Measurements from ENCODE around the gene RGS3. TPM values are rescaled to one million over a fixed set of nuclear protein-coding genes. Genes with fewer than 3 reads are reported as not detected.

RGS3 gene
- total and polyA plus RNA-seq, 2 donors (not counting 3 experiments of a cell fraction or from before 2014, with no cell fraction given) = 356 to 416 TPM

- peaks cover 77% of the 10 kb centered on the region for H3K4me1 ChIP-seq (ENCODE audit: control insufficient read depth, extremely low read depth, insufficient read depth, low read length)
- intact Hi-C loops (cut with micrococcal nuclease) = no loop called here
- no TSS peak for BruUV-seq (replicated peaks)
Observed at GRCh38 chr9:113596616-113597320, 133.2 kb downstream of the RGS3 start.

DNA sequence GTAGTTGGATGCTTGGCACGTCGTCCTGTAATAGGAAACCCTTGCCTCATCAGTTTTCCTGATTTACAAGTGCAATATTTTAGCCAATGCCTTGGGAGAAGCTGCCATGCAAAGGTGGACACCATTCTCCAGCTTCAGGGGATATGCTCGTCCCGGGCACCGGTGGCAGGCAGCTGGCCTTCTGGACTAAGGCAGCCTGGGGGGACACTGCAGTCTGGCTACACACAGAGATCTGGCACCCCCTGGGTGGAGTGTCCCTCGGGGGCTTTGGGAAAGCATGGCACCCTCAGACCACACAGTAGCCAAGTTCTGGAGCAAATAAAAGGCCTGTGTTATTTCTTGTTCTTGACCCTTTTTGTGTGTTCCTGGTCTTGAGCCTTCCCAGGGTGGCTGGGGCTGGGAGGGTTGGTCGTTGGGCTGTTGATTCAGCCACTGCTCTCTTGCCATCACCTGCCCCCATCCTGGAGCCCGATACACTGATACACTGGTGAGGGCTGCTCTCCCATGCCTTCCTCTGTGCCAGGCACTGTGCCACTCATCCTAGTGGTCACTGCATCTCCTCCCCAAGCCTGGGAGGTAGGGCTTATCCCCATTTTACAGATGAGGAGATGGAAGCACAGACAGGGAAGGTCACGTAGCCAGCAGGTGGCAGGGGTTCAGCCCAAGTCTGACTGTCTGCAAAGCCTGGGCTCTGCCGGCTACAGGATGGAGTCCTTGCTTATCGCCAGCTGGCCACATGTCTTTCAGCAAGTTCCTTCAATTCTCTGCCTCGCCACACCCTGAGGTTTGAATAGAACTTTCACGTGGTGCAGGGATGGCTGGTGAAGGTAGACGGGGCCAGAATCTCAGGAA is 134.1 kb downstream of the RGS3 start:
- H3K27ac ChIP-seq (ENCODE audit: insufficient read depth, low read depth, low read length) = peak overlapping the region; percentile 90
- H3K4me2 ChIP-seq (ENCODE audit: insufficient read depth, low read length) = peak overlapping the region; percentile 63
- no peak overlapping the region for H2AFZ ChIP-seq (ENCODE audit: low read depth, low read length)
- DNase-seq (ENCODE audit: low read depth, low spot score) = no peak
- no peaks in the 10 kb centered on the region for H3K27me3 ChIP-seq (ENCODE audit: control insufficient read depth in 2 of 2, insufficient read depth in 2 of 2, low read length in 2 of 2)
- CTCF ChIA-PET = interaction anchor here (1.5 to 18.1 kb wide), 2 partner anchors 23 to 60 kb away, joined by 5 to 1173 read pairs; no protein-coding TSS in a partner anchor
- peaks cover 24 to 29% of the 10 kb centered on the region in 2 experiments for H3K36me3 ChIP-seq (ENCODE audit: control insufficient read depth in 2 of 2, extremely low read depth in 1 of 2, insufficient read depth in 2 of 2, low read length in 2 of 2)
- peak overlapping the region; percentile 50 for H3K9ac ChIP-seq (replicated peaks; ENCODE audit: extremely low read depth, insufficient read depth, low read length)
- TF ChIP-seq POLR2A (IDR thresholded peaks at IDR 0.05; ENCODE audit: low read depth, low read length) (peak; percentile 18), EZH2 (IDR thresholded peaks at IDR 0.05; ENCODE audit: borderline replicate concordance, low read depth, low read length, severe bottlenecking) (no peak), GATA2 (IDR thresholded peaks at IDR 0.05; ENCODE audit: insufficient read depth, insufficient read length, low read depth, low read length) (no peak), CTCF (IDR thresholded peaks at IDR 0.05; ENCODE audit: extremely low read depth in 1 of 2, insufficient read depth in 1 of 2, low read depth in 1 of 2, low read length in 2 of 2) (peak in 1 of 2 donors; percentile 6)
- TF ChIP-seq, protein P1, sequence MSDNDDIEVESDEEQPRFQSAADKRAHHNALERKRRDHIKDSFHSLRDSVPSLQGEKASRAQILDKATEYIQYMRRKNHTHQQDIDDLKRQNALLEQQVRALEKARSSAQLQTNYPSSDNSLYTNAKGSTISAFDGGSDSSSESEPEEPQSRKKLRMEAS (IDR thresholded peaks at IDR 0.05; ENCODE audit: insufficient read depth, insufficient read length) = no peak
- POLR2A ChIA-PET = interaction anchor here (0.8 to 7.5 kb wide), 6 partner anchors 12 to 58 kb away, joined by 3 to 75 read pairs (median 4); no protein-coding TSS in a partner anchor
- no TSS peak for BruUV-seq (replicated peaks)
- dilution Hi-C loops (cut with MboI; ENCODE audit: extremely low pct_ligation_motif_present, low sequenced_read_pairs) (loop anchor here (10.0 kb wide), 1 partner anchor 57 kb away; no protein-coding TSS in a partner anchor), intact Hi-C loops (cut with micrococcal nuclease) (no loop called here)
- H4K20me1 ChIP-seq (replicated peaks; ENCODE audit: control insufficient read depth, extremely low read depth, insufficient read depth, low read length) = no peaks in the 10 kb centered on the region
- H3K4me1 ChIP-seq (ENCODE audit: control insufficient read depth, extremely low read depth, insufficient read depth, low read length) = peaks cover 76% of the 10 kb centered on the region
- no peaks in the 10 kb centered on the region for H3K9me3 ChIP-seq (replicated peaks; ENCODE audit: control insufficient read depth, insufficient read depth, low read length)
- peak overlapping the region in 2 of 3 experiments; percentile 85 to 93 for H3K4me3 ChIP-seq (replicated peaks in 1 of 3; ENCODE audit: insufficient read depth in 1 of 3, low read depth in 1 of 3, low read length in 3 of 3)
- H3K79me2 ChIP-seq (ENCODE audit: control insufficient read depth, insufficient read depth, low read length) = peaks cover 44% of the 10 kb centered on the region
- peak; percentile 35 for FAIRE-seq
- H3K9me1 ChIP-seq (replicated peaks; ENCODE audit: control insufficient read depth, extremely low read depth, insufficient read depth, low read length) = no peaks in the 10 kb centered on the region

More at GRCh38 chr9:113596616-113597320, 133.2 kb downstream of the RGS3 start:
- Histone ChIP-seq H3K27me3 (ENCODE audit: control insufficient read depth in 2 of 2, insufficient read depth in 2 of 2, low read length in 2 of 2) (no peaks in the 10 kb centered on the region), H3K27ac (ENCODE audit: insufficient read depth, low read depth, low read length) (peak overlapping the region; percentile 90), H3K4me3 (replicated peaks in 1 of 3; ENCODE audit: insufficient read depth in 1 of 3, low read depth in 1 of 3, low read length in 3 of 3) (peak overlapping the region in 2 of 3 experiments; percentile 85 to 93), H3K79me2 (ENCODE audit: control insufficient read depth, insufficient read depth, low read length) (peaks cover 44% of the 10 kb centered on the region), H3K9me1 (replicated peaks; ENCODE audit: control insufficient read depth, extremely low read depth, insufficient read depth, low read length) (no peaks in the 10 kb centered on the region), H3K9me3 (replicated peaks; ENCODE audit: control insufficient read depth, insufficient read depth, low read length) (no peaks in the 10 kb centered on the region), H4K20me1 (replicated peaks; ENCODE audit: control insufficient read depth, extremely low read depth, insufficient read depth, low read length) (no peaks in the 10 kb centered on the region), H2AFZ (ENCODE audit: low read depth, low read length) (no peak overlapping the region), H3K9ac (replicated peaks; ENCODE audit: extremely low read depth, insufficient read depth, low read length) (peak overlapping the region; percentile 95), H3K36me3 (ENCODE audit: control insufficient read depth in 2 of 2, extremely low read depth in 1 of 2, insufficient read depth in 2 of 2, low read length in 2 of 2) (peaks cover 29% of the 10 kb centered on the region in 2 experiments), H3K4me2 (ENCODE audit: insufficient read depth, low read length) (peak overlapping the region; percentile 63)
- ChIA-PET POLR2A (interaction anchor here (0.6 to 4.4 kb wide), 5 partner anchors 13 to 76 kb away, joined by 3 to 71 read pairs (median 3); no protein-coding TSS in a partner anchor), CTCF (interaction anchor here (18.1 kb wide), 1 partner anchor 61 kb away, joined by 1173 read pairs; no protein-coding TSS in a partner anchor)
- dilution Hi-C loops (cut with MboI; ENCODE audit: extremely low pct_ligation_motif_present, low sequenced_read_pairs) = loop anchor here (10.0 kb wide), 1 partner anchor 58 kb away; no protein-coding TSS in a partner anchor
- FAIRE-seq (peak; percentile 4), DNase-seq (ENCODE audit: low read depth, low spot score) (no peak)
- TF ChIP-seq POLR2AphosphoS5 (IDR thresholded peaks at IDR 0.05; ENCODE audit: insufficient read depth, low read depth, low read length) = peak; percentile 6
- no peak for TF ChIP-seq JUN (IDR thresholded peaks at IDR 0.05; ENCODE audit: borderline replicate concordance, insufficient read depth, insufficient read length, low read depth)
